ENCODE data around the gene SYCP2.

GRCh38 chr20:59925359-59925758, 8.1 kb downstream of the SYCP2 start:
- TF ChIP-seq RFX5 (IDR thresholded peaks at IDR 0.05; ENCODE audit: low read length), result no peak
- TF ChIP-seq REST (IDR thresholded peaks at IDR 0.05; ENCODE audit: low read depth, low read length), result no peak
- TF ChIP-seq CTCF (IDR thresholded peaks at IDR 0.05), result no peak
